Measurements from ENCODE around the gene MSL3B.

- TF ChIP-seq YY1 (IDR thresholded peaks at IDR 0.05), result no peak
- TF ChIP-seq CTCF (IDR thresholded peaks at IDR 0.05; ENCODE audit: low read depth, low read length, missing input control), result no peak
Measured at GRCh38 chr2:233831011-233831721, 37.0 kb downstream of the MSL3B start.
